ENCODE measurements around the gene MX1.

The MX1 gene

GRCh38 chr21:41460578-41461527, 34.8 kb downstream of the MX1 start:
- DNase-seq (ENCODE audit: low read depth) = peak; percentile 49

DNA sequence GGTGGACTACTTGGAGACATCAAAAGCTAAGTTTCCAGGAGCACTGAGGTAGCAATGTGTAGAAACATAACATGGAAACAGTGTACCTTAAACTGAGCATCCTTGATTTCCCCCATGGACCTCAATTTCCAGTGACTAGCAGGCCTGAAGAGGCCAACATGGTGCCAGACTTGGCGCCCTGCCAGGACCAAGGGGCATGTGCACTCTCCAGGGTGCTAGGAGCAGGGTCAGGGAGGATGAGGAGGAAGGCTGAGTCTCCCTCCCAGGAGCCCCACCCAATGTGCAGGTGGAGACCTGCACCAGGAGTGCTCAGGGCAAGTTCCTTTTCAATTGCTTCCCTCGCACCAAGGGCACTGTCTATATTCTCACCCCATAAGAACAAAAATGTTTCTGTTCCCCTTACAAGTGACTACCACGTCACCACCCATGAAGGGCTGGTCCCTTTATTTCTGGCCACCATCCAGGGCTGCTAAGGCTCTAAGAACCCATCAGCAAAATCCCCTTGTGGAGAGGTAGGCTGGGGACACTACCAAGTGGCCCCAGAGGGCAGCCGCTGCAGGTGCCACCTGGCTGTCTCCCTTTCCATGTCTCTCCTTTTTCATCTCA, 39.2 kb downstream of the MX1 start:
- DNase-seq (ENCODE audit: low read depth) = no peak

DNA sequence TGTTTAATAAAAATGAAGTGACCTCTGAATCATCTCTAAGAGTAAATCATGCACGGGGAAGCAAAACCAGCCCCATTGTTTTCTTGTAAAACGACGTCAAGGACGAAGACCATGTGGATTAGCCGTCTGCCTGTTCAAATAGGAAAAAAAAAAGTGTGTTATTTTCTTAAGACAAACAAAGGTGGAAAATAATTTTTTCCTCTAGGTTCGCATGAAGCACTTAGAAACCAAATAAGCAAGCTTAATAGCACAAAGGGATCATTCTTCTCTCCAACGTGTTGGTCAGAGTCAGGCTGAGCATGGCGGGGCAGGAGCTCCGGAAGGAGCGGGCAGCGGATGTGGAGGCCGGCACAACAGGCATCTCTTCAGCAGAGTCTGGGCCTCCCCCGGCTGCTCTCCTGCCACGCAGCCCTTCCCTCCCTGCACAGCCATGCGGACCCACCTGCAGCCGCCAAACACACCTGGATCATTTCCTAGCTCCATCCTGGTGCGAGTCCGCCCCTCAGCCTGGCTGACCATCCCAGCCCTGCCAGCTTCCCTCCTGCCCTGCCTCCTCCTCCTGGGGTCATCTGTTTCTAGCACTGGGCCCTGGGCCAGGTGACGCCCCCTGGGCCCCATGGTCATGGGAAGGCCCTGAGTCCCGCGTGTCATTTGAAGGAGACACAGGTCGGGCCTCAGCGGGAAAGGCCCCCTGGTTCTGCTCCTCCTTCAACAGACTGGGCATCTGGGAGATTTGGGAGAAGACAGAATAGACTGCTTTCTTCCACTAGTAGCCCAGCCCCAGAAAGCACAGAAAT, 40.2 kb downstream of the MX1 start:
- DNase-seq (ENCODE audit: low read depth) = no peak

- DNase-seq (ENCODE audit: low read depth) = no peak
Observed at GRCh38 chr21:41470054-41470453, 44.0 kb downstream of the MX1 start.

DNA sequence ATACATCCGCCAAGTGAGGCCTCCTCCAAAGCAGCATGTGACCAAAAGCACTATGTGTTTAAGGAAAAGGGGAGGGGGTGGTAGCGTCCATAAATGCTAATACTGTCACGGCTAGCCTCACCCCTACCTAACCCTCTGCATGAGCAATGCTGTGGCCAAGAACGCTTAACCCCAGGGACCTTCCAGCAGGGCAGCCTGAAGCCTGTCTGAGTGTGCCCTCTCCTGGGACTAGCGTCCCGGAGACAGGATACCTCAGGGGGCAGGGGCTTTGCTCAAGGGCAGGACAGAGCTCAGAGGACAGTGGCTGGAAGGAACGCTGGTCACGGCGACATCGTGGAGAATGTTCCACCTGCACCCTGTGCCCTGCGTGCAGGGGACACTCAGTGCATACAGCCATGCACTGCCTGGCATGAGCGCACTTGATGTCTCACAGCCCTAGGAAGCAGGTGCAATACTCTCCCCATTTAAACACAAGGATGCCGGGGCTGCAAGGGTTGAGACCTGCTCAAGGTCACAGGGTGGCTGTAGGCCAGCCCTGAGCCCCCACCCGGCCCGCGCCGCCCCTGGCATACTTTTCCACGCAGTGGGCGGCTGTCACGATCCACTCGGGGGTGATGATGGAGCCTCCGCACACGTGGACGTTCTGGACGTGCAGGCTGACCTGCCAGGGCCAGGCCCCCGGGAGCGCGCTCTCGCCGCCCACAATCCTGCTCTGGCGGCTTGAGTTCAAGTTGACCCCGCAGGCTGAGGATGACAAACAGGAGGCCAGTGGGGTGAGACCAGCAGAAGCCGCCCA, 46.9 kb downstream of the MX1 start:
- no peak for DNase-seq (ENCODE audit: low read depth)

- no peak for DNase-seq (ENCODE audit: low read depth)
Observed at GRCh38 chr21:41475714-41476420, 49.8 kb downstream of the MX1 start.

GRCh38 chr21:41477641-41478318, 51.7 kb downstream of the MX1 start:
- DNase-seq (ENCODE audit: low read depth) = no peak

DNA sequence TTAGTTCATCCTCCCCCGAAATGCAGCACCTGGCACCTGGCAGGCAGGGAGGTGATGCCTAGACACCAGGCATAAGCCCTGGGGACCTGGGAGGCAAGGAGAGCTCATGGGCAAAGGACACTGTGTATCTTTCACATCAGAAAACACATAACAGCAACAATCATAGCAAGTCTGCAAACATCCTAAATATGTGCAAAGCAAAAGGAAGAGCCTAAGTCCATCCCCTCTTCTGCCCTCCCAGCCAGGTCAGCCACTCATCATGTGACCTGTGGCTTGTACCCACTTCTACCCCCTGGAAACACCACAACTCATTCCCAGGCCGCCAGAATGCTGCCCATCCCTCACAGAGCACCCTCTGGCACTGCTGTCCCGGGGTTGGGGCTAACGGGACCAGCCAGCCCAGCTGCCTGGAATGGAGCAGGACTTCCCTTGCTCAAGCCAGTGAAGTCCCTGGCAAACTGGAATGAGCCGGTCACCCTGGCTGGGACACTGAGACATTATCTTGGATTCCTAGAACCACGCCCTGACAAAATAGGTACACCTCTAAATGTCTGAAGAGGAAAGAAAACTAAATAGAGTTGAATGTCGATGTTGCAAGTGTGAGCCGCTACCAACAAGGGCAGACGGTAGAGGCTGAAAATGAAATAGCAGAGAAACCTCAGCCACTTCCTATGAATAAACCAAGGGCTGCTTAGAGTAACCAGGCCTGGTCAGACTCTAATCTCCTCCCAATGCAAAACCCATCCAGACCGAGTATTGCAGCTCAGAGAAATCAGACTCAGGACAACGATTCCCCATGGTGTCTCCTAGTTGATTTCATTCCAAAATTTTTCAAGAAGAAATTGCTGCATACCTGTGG, 52.5 kb downstream of the MX1 start:
- peak; percentile 8 for DNase-seq (ENCODE audit: low read depth)

DNA sequence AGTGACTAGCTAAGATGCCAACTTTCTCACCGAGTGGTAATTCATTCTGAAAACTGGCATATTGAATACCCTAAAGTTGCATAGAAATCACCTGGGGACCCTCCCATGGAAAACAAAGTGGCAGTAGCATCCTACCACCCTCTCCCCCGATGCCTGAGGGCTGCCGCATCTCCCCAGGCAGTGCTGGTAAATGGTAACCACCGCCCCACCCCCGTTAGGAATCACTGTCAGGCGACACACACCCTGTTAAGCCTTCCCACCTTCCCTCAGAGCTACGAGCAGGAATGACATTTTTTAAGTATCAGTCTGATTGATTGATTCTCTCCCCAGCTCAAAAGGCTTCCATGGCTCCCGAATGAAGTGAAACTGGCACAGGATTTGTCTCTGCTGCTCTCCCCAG, 53.6 kb downstream of the MX1 start:
- no peak for DNase-seq (ENCODE audit: low read depth)

DNA sequence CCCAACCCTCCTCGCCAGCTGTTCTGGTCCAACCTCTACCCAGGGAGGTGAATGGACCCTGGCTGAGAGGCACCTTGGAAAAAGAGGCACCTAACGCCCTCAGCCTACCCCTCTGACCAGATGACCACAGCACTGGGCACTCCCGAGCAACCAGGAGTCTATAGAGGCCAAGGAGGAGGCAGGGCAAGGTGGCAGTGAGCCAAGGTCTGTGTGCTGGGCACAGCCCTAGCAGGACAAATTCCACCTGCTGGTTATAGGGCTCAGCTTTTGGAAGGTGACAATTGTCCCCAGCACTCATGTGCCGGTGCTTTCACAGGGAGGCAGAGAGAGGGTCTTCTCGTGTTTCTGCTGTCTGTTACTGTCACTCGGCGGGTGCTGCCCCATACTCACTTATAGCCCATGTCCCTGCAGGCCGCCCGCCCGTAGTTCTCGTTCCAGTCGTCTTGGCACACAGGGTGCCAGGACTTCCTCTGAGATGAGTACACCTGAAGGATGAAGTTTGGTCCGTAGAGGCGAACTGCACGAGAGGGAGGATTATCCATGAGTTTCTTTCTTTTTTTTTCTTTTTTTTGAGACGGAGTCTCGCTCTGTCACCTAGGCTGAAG, 54.1 kb downstream of the MX1 start:
- no peak for DNase-seq (ENCODE audit: low read depth)

GRCh38 chr21:41481191-41481590, 55.2 kb downstream of the MX1 start:
- DNase-seq (ENCODE audit: low read depth) = no peak

GRCh38 chr21:41482301-41482700, 56.3 kb downstream of the MX1 start:
- peak; percentile 18 for DNase-seq (ENCODE audit: low read depth)

DNA sequence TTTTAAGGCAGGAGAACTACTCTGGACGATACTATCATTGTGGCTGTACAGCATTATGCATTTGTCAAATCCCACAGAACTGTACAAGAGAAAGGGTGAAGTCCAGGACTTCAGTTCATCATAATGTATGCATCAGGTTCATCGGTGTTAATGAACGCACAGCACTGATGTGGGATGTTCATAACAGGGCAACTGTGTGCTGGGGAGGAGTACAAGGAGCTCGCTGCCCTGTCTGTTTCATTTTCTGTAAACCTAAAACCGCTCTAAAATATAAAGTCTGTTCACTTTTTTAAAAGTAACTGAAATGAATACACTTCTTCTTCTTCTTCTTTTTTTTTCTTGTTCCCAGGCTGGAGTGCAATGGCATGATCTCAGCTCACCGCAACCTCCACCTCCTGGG, 56.9 kb downstream of the MX1 start:
- no peak for DNase-seq (ENCODE audit: low read depth)

DNA sequence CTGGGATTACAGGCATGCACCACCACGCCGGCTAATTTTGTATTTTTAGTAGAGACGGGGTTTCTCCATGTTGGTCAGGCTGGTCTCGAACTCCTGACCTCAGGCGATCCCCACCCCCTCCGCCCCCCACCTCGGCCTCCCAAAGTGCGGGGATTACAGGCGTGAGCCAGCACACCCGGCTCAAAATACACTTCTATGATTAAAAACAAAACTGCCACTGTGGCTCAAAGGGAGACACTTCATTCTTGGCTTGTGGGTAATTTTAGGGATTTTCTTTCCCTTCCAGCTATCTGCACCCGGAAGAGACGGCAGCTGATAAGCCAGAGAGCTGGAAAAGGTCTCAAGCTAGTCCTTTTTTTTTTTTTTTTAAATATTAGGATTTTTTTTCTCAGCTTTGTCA, 57.4 kb downstream of the MX1 start:
- DNase-seq (ENCODE audit: low read depth) = no peak

- DNase-seq (ENCODE audit: low read depth) = no peak
Observed at GRCh38 chr21:41483973-41484372, 57.9 kb downstream of the MX1 start.

GRCh38 chr21:41487082-41487481, 61.0 kb downstream of the MX1 start:
- no peak for DNase-seq (ENCODE audit: low read depth)

DNA sequence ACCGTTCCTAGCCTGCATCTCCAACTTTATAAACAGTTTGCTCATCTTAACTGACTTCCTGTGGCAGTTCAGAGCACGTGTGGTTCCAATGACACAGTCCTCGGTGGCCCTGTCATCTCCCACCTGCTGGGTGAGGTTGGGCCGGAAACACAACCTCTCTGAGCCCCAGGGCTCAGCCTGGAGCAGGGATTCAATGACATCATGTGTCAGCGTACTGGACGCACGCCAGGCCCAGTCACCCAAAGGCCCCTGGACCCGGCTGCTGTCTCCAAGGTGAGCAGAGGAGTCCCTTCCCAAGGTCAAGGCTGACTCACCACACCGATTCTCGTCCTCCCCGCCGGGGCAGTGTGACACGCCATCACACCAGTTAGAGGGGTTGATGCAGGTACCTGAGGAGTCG, 62.0 kb downstream of the MX1 start:
- DNase-seq (ENCODE audit: low read depth) = no peak

DNA sequence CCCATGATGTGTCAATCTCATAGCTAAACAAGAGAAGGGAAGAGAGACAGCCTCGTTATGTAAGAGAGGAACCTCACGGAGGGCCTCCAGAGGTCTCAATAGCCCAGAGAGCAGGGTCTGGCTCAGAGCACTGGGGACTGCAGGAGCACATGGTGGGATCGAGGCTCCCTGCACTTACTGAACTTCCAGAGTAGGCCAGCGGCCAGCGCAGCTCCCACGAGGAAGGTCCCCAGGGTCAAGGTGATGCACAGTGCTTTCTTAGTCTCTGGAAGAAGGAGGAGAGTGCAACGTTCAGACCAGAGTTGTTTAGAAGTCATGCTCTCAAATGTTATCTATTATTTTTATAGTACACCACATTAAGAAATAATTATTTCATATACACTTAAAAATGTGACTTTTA, 63.3 kb downstream of the MX1 start:
- no peak for DNase-seq (ENCODE audit: low read depth)

DNA sequence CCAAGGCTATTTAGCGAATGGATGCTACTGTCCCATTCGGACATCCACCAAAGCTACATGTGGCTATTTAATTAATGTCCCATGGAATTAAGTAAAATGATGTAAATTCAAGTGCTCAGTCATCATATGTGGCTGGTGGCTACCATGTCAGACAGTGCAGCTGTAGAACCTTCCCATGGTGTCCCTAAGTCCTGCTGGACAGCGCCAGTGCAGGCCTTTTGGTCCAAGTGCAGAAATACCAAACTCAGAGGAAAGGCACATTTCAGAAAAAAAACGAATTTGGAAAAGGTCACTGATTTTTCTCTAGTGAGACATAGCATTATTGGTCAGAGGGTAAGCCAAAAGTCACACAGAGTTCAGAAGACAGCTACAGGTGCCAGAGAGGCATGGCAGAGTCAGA, 64.3 kb downstream of the MX1 start:
- DNase-seq (ENCODE audit: low read depth) = no peak
